BJ (cell line): Measurements from ENCODE around the gene DHCR24. TPM values are rescaled to one million over a fixed set of nuclear protein-coding genes. Genes with fewer than 3 reads are reported as not detected.

Experiments used
- CTCF ChIA-PET: fragments of 350-600 bp; formaldehyde crosslinking; extraction: SDS; loops from one replicate; lab custom pipeline; 2021; ENCODE audit warnings: antibody characterized with exemption, inconsistent platforms; lab: Yijun Ruan, JAX
- POLR2A ChIA-PET: fragments of 300-600 bp; sonication (Branson Sonifier 250); formaldehyde crosslinking; extraction: SDS; loops from one replicate; lab custom pipeline; 2021; ENCODE audit warnings: antibody characterized with exemption; lab: Charles Lee
- DNase-seq: peaks from one replicate; pipeline ENCODE4 v3.0.0-alpha.2; 2011; ENCODE audit warnings: low read depth
- H3K27me3 ChIP-seq: 2 replicates; pipeline ENCODE4 v1.6.0; 2011; ENCODE audit warnings: low read length; ENCODE audit not compliant: control insufficient read depth, insufficient read depth
- H3K36me3 ChIP-seq: 2 replicates; pipeline ENCODE4 v1.5.1; 2011; ENCODE audit warnings: low read length; ENCODE audit not compliant: control insufficient read depth, insufficient read depth
- H3K4me3 ChIP-seq: 2 replicates; pipeline ENCODE4 v1.5.1; 2011; ENCODE audit warnings: low read depth, mild to moderate bottlenecking, control low read depth, low read length
- CTCF ChIP-seq: IDR thresholded peaks from 2 replicates; pipeline ENCODE4 v1.5.1; 2011; ENCODE audit warnings: low read depth, mild to moderate bottlenecking, control low read depth, inconsistent platforms, low read length, moderate library complexity; ENCODE audit not compliant: insufficient read depth
- polyA plus RNA-seq: library from polyadenylated mRNA; depleted of rRNA; stranded (reverse); fragments of >200 nt; gene quantifications from 2 replicates; pipeline ENCODE4 v1.2.3, GENCODE V29; 2011

DHCR24 gene
- polyA plus RNA-seq, 1 experiment = 75.0 TPM

- TF ChIP-seq CTCF = no peak
- DNase-seq = no peak
- H3K27me3 ChIP-seq = peaks cover 1% of the 10 kb centered on the region
- CTCF ChIA-PET = interaction anchor here (0.6 to 1.7 kb wide), 7 partner anchors 8 to 733 kb away, joined by 3 to 5 read pairs (median 3); no protein-coding TSS in a partner anchor
- H3K4me3 ChIP-seq = no peak overlapping the region
- POLR2A ChIA-PET = no interaction called here
- H3K36me3 ChIP-seq = no peaks in the 10 kb centered on the region
Observed at GRCh38 chr1:54806931-54807611, 79.9 kb downstream of the DHCR24 start.

- Histone ChIP-seq H3K4me3 (no peak overlapping the region), H3K27me3 (peaks cover 8% of the 10 kb centered on the region), H3K36me3 (no peaks in the 10 kb centered on the region)
- ChIA-PET POLR2A (no interaction called here), CTCF (interaction anchor here (1.7 kb wide), 2 partner anchors 9 to 190 kb away, joined by 4 to 5 read pairs; no protein-coding TSS in a partner anchor)
- TF ChIP-seq CTCF = no peak
- DNase-seq = no peak
Observed at GRCh38 chr1:54805981-54806381, 81.0 kb downstream of the DHCR24 start.

- CTCF ChIA-PET = interaction anchor here (1.7 kb wide), 1 partner anchor 9 kb away, joined by 4 read pairs; no protein-coding TSS in a partner anchor
- POLR2A ChIA-PET = no interaction called here
- no peak for DNase-seq
Observed at GRCh38 chr1:54805466-54805865, 81.5 kb downstream of the DHCR24 start.

GRCh38 chr1:54804471-54805132 lies 82.4 kb downstream of the DHCR24 start:
- Histone ChIP-seq H3K36me3 (no peaks in the 10 kb centered on the region), H3K4me3 (no peak overlapping the region), H3K27me3 (peaks cover 18% of the 10 kb centered on the region)
- ChIA-PET POLR2A (no interaction called here), CTCF (interaction anchor here (1.5 to 2.0 kb wide), 3 partner anchors 8 to 217 kb away, joined by 4 to 6 read pairs (median 4); no protein-coding TSS in a partner anchor)
- no peak for DNase-seq
- no peak for TF ChIP-seq CTCF

More at GRCh38 chr1:54805466-54805865, 81.5 kb downstream of the DHCR24 start:
- no peaks in the 10 kb centered on the region for H3K36me3 ChIP-seq
- no peak overlapping the region for H3K4me3 ChIP-seq
- H3K27me3 ChIP-seq = peaks cover 10% of the 10 kb centered on the region
- TF ChIP-seq CTCF = no peak
